NCI-H1694 treated with DMSO at 0.1 percent for 48 hours (cell line): ENCODE results near the gene PSMB5.

Experiments
- DNase-seq: peaks from one replicate; lab custom pipeline; 2025; lab: John Stamatoyannopoulos, UW

Gene PSMB5

DNA sequence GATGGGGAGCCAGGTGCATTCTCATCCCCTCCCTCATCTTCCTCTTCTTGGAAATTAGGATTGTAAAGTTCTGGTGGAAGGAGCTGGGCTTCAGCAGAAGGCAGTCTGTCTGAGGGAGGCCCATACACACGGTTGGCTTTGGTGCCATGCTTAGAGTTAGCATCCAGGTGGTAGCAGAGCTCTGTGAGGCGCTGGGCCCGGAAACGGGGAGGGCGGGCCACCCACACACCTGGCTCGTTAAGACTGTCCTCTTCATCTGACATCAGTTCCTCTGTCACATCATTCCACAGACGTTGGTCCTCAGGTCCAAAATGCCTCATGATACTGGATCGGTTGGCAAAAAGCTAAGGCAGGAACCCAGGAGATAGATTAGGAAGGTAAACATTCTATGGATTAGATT, 47.4 kb downstream of the PSMB5 start:
- no peak for DNase-seq

DNA sequence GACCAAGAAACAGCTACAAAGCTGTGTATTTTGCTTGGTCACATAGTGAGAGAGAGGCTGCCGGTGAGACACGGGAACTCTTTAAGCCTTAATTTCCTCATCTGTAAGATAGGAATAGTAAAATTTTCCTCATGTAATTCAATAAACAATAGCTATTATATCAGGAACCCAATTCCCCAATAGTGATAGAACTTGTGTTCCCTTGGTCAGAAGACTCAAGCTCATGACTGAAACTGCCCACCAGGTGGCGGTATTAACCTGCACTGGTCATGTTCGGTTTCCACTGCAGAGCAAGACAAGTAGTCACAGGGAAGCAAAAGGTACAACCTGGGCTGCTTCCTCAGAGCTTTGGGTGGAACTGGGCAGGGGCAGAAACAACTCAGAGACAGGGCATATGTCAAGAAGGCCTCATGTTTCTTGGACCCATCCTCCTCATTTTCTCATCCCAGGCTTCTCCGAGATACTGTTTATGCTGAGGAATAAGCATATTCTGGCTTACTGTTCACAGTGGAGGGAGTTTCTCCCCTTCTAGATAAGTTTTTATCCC, 48.1 kb downstream of the PSMB5 start:
- peak; percentile 84 for DNase-seq

DNA sequence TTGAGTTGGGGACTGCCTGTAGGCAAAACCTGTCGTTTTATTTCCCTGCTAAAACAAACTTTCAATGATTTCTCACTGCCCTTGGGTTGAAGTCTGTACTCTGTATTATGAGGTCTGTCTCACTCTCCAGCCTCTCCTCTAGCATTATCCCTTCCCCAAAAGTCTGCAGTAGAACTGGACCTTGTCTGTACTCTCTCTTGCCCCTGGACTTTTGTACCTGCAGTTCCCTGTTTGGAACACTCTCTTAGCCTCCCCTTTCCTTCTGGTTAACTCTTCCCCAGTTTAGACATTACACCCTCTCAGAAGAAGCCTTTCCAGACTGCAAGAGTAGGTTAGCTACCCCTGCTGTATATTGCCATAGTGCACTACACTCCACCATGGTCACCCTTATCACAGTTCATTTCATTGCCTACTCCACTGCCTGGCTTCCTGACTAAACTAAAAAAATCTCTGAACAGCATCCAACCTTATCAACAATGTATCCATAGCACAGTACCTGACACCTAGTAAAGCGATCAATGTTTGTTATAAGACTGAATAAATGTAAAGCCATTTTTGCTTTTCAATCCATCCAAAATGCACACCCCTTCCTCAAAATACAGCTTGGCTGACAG, 48.7 kb downstream of the PSMB5 start:
- no peak for DNase-seq

DNA sequence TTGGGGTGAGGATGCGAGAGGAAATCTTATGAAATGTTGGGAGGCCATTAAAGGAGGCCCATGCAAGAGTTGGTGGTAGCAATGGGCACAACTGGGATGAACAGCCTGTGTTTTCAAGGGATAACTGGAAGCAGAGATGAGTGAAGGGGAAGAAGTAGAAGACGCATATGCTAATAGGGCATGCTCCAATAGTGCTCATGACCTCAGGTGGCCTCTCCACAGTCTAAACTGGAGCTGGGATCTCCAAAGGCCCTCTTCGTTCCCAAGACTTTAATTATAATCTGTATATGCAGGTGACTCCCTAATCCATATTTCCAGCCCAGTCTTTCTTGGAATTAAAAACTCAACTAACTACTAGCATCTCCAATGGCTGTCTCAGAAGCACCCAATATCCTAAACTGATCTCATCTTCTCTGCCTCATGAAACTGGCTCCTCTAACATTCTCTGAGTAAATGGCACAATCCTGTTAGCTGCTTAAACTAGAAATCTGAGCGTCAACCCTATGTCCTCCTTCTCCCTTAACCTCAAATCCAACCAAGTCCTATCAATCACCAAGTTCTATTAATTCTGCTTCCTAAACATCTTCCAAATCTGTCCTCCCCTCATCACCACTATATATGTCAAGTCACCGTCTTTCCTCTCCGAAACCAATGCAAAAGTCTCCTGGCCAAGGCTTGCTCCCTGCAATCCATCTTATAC, 49.6 kb downstream of the PSMB5 start:
- DNase-seq, result no peak

DNA sequence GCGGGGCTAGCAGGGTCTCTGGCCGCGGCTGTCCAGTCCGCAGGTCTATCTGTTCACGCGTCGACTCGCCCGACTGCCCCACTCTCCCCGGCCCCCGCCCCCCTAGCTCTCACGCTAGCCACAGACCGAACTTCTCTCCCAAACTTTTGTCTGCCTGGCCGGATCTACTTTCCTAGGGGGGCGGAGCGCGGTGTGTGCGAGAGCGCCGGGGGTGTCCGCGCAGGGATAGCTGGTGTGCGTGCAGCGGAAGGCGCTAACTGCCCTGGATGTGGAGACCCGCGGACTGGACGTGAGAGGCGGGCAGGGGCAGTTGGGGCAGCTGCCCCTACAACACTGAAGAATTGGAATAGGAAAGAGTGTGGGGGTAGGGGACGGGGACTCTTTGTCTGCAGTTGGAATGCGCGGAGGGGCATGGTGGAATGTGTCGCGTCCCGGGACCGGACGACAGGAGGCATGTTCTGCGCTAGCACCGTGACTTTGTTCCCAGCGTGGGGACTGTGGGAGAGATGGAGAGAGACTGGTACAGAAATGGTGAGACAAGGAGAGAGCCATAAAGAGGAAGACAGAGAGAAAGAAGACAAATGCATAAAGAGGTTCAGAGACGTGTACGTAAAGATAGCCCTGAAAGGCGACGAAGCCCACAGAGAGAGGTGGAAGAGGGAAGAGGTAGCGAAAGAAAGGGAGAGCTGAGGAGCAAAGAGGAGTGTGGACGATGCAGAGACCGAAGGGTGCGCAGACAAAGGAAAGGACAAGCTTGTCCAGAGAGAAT, 52.0 kb downstream of the PSMB5 start, which contains the start of gene AJUBA:
Gene AJUBA (minus strand): TSS at position 75 of the 769 bp plus-strand sequence. CDS start 285 bp downstream, outside the sequence.
- peak; percentile 63 for DNase-seq

DNA sequence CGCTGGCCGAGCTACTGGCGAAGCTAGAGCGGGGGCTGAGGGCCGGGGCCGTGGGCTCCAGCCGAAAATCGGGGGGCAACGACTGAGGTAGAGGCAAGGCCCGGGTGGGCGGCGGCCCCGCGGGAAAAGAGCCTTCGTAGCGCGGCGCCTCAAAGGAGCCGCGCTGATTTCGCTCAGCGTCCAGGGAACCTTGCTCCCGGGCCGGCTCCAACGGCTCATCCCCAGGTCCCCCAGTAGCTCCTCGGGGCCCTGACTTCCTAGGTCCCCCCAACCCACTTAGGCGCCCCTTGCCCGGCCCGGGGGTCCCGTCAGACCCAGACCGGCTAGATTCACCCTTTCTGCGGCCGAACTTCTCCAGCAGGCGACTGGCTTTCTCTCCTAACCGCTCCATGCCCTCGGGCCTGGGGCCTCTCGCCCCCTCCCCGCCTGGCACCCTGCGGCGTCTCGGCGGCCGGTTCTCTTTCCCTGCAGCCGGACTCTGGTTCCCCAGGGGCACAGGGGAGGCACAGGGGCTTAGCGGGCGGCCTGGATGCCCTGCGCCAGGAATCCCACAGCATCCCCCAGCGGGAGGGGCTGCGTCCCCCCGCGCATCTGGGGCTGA, 52.7 kb downstream of the PSMB5 start:
- no peak for DNase-seq

DNA sequence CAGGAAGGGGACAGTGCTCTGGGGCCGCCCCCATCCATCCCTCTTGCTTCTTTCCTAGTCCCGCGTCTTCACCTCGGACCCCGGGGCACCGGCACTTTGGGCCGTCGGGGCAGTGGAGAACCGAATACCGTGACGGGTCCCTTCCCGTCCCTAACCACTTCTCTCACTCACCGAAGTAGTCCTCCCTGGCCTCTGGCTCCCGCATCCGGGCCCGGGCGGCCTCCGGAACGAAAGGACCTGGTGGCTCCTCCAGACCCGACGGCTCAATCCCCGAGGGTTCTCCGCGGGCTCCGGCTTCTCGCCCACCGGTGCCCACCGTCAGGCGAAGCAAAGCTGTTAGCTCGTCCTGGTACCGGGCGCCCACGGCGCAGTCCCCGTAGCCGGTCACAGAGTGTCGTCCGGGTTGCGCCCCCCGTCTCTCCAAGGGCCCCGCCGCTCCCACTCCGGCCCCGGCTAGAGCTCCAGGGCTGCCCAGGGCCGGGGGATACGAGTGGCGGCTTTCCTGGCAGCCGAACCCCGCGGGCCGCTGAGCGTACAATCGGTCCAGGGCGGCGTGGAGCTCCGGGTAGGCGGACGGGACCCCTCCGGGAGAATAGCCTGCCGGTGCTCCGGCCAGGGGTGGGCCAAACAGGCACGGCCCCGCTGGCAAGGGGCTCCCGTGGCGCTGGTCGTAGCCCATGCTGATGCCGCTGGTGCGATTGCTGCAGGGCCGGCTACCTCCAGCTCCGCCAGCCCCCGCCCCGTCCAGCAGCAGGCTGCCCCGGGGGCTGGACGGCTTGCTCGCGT, 53.4 kb downstream of the PSMB5 start:
- DNase-seq, result no peak

DNA sequence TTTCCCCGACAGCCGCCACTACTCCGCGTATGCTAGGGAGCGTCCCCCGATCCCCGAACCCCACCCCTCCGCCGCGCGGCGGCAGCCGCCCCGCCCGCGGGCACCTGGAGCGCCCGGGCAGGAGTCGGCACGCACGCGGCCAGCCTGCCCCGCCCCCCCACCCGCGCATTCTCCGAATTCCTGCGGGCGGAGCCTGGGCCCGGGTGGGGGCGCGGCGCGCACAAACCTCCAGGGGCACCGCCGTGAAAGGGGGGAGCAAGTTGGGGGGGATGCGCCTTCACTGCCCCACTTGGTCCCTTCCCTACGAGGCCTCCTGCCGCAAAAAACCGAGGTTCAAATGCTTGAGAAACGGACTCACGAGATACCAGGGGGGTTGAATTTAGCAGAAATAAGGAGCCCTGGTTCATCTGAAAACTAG, 54.0 kb downstream of the PSMB5 start:
- no peak for DNase-seq

DNA sequence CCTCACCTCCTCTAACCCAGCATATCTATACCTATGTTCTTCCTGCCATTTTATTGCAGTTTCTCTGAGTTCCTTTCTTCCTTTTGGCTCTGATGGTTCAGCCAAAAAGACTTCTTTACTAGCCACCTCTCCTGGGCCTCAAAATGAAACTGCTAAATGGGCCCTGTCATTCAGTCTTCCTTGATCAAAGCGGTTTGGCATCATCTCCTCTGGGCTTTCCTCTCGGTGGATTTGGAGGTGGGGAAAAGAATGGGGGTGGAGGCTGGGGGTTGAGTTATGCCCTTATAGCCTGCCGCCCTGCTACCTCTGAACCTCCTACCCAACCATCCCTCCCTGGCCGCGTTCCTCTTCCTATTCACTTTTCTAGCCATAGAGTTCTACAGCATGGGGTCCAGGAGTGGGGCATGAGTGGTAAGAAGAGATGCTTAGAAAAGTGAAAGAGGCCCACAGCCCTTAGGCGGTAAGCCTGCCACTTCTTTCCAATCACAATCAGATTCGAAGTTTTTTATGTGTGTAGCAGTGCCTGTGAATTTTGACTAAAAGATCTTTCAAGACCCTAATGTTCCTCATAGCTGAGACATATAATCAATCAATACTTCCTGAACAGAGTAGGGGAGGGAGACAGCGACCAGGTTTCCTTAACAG, 54.8 kb downstream of the PSMB5 start:
- DNase-seq, result peak; percentile 70

DNA sequence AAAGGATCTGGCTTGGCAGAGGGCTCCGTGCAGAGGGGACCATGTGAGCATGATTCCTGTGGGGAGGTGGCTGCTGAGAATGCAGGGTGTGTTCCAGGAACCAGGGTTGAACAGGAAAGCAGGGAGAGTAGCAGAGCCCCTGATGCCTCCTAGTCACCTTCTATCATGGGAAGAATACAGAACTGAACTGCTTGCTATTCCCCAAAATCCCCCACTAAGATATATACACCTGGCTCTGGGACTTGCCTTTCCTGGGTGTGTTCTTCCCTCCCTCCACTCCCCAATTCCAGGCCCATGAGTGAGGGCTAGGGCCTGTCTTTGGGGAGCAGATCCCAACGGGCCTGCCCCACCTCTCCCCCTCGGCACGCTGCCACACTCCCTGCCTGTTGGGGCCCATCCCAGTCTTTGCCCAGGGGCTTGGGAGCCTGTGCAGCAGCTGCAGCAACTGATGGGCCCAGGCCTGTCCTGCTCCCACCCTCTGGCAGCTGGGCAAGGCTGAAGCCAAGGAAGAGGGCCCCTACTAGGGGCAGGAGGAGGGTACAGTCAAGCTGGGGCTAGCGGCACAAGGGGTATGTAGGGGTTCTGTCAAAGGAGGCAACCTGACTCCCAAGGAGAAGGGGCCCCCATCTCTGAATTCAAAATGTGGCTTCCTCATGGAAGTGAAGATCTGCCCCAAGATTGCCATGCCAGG, 55.6 kb downstream of the PSMB5 start:
- DNase-seq, result peak; percentile 92

DNA sequence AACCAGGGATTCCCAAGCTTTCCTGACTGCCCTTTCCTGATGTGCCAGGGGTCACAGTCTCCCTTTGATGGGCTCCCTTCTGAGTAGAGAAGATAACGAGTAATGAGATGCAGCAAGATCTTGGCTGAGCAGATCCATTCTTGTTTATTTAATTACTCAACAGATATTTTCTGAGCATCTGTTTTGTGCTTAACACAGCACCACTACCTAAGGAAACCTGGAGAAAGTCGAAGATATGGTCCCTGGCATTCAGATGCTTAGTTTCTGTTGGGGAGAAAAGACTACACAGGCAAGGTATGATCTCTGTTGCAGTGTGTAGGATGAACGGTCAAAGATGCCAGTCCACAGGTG, 56.2 kb downstream of the PSMB5 start:
- DNase-seq, result no peak

DNA sequence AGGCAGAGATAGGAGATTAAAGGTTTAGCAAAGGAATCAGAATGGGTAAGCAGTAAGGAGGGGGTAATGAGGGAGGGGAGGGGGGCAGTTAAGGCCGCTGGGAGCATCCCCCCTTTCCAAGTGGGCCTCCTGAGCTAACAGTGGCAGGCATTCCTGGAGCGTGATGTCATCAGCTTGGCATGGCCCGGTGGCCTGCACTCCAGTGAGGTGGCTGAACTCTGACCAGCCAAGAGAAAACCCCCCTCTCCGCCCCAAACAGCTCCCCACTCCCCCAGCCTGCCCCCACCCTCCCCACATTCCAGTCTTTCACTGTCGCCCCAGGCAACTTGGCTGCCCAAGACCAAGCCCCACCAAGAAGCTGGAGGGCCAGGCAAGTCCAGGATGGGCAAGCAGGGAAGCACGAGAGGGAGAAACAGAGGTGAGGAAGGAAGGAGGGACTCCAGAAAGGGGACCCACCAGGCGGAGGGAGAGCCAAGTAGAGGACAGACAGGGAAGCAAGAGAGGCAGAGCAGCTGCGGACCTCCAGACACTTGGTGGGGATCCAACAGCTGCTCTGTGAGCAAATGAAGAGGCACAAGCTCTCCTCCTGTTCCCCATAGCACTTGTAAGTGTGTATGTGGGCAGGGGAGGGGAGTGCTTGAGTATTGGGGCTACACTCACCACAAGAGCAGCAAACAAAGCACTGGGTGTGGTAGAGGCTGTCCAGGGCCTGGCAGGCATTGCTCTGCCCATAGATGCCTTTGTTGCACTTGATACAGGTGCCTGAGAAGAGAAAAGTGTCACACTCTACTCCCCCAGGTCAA, 56.8 kb downstream of the PSMB5 start:
- DNase-seq, result peak; percentile 40

DNA sequence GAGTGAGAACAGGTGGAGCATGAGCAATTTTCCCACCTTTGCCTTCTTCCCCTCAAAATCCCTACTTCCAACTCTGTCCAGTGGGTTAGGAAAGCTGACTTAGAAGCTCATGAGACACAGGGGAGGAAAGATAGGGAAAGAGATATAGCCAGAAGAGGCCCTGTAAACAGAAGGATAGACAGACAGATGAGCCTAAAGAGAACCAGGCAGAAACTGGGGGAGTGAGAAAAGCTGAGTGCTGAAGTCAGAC, 57.3 kb downstream of the PSMB5 start:
- no peak for DNase-seq

DNA sequence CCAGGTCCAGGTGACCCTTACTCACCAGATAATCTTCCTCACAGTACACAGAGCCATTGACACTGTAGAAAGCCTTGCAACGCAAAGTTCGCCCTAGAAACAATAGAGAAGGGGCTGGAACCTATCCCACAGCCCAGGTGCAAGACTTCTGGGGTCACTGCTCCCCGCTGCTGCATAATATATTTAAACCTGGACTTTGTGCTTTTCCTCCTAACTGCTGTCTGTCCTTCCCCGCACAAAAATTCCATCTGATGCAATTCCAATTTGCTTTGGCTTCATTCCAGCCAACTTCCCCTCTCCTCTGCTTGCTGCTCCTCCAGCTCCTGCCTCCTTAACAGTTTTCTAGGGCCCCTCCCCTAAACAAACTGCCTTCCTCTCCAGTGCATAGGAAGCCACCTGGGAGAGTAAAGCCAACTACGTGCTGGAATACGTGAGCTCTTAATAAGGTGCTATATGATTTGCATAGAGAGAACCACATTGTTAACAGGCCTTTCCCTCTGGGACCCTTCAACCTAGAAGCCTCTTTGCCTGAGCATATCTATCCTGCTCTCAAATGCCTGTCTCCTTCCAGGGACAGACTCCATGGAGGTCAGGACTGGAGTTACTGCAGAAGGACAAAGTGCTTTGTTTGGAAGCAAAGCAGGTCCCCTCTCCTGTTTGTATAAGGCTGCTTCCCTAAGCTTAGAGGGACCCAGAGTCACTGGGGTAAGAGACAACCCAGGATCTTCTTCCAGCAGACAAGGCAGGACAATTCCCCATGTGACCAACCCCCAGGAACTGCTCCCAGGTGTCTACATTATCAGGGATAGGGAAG, 57.9 kb downstream of the PSMB5 start:
- no peak for DNase-seq
